SK-N-SH treated with all-trans-retinoic acid at 6 μM for 48 hours (cell line): ENCODE results near the gene MS4A10.

Experiments
- ARNTL ChIP-seq: fragments of 450-650 bp; formaldehyde crosslinking; IDR thresholded peaks from 2 replicates; pipeline ENCODE4 v1.5.0; 2020; ENCODE audit warnings: low read depth, mild to moderate bottlenecking, moderate library complexity, borderline replicate concordance
- RARB ChIP-seq: fragments of 250-450 bp; sonication (Bioruptor Pico); IDR thresholded peaks from 2 replicates; pipeline ENCODE4 v1.8.0; 2021; ENCODE audit warnings: mild to moderate bottlenecking, moderate library complexity
- SNAI2 ChIP-seq: fragments of 250-450 bp; sonication (Bioruptor Pico); IDR thresholded peaks from 2 replicates; pipeline ENCODE4 v1.5.0; 2020; ENCODE audit warnings: mild to moderate bottlenecking, moderate library complexity

- TF ChIP-seq ARNTL (no peak), RARB (CRISPR knock-in tag) (no peak), SNAI2 (CRISPR knock-in tag) (no peak)
Observed at GRCh38 chr11:60848714-60849151, 63.6 kb downstream of the MS4A10 start.
